ENCODE data around the gene ZZZ3.
"Not testable (repeated sequence)": the region's sequence is repeated elsewhere in the genome, so short reads cannot be mapped to it uniquely, and the experiment has no call there.

The ZZZ3 gene

GRCh38 chr1:77670330-77670729 is 12.1 kb downstream of the ZZZ3 start:
- no peak for DNase-seq (ENCODE audit: low read depth)

DNA sequence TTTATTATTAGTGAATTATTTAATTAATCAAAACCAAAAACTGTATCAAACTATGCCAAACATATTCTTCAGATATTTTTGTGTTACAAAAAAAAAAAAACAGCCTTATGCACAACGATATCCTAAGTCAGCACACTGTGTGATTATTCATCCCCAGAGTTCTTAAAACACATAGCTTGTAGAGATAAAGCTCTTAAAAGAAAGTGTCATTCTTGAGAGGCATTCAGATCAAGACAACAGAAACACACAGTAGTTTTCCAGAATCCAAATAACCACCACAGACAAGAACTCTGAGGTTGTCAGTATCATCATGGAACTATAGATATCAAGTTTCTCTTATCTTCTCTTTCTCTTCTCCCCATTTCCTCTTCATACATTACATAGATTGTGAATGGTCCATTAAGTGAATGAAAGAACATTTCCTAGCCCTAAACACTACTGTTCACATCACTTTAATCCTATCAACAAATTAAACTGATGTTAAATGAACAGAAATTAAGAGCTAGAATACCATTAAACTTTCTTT is 13.5 kb downstream of the ZZZ3 start:
- no peak for DNase-seq (ENCODE audit: low read depth)

DNA sequence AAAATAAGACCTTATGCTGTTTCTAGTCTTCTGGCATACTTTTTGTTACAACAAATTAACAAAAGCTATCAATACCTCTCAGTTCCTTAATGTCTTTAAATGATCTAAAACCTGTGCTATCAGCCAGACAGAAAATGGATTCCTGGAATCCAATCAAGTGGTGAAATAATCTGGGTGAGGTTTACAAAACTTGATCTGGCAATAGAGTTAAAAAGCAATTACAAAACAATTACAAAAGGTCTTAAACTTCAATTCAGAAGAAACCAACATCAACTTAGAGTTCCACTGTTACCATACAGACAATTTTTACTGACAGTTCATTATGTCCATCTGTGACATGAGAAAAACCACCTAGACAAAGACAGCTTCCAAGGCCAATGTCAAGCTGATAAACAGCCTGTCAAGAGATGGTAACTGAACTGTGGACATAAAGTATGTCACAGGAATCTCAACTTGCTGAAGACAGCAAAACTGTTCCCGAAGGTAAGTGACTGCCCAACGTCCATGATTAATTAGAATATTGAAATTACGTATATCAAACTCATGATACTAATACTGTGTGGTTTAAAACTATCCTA is 17.4 kb downstream of the ZZZ3 start:
- DNase-seq (ENCODE audit: low read depth), result no peak

DNA sequence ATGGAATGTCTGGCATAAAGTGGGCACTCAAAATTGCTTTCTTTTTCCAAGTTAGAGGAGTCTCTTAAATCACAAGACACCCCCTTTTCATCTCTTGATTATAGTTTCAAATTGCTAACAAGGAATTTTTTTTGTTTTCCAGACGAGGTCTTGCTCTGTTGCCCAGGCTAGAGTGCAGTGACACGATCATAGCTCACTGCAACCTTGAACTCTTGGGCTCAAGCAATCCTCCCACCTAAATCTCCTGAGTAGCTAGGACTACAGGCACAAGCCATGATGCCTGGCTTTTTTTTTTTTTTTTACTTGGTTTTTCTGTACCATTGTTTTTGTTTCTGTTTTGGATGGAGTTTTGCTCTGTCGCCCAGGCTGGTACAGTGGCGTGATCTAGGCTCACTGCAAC is 20.8 kb downstream of the ZZZ3 start:
- no peak for DNase-seq (ENCODE audit: low read depth)

DNA sequence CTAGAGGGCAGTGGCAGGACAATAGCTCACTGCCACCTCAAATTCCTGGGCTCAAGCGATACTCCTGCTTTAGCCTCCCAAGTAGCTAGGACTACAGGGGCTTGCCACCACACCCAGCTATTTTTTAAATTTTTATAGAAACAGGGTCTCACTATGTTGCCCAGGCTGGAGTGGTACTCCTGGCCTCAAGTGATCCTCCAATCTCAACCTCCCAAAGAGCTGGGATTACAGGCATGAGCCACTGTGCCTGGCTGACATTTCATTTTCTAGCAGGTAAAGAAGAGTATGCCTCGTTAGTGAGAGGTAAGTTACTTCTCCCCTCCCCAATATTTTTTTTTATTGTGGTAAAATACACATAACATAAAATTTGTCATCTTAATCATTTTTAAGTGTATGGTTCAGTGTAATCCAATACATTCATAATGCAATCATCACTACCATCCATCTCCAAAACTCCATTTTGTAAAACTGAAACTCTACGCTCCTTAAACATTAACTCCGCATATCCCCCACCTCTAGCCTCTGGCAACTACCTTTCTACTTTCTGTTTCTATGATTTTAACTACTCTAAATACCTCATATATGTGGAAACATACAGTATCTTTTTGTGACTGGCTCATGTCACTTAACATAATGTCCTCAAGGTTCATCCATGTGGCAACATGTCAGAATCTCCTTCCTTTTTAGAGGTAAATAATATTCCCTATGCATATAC is 22.4 kb downstream of the ZZZ3 start:
- DNase-seq (ENCODE audit: low read depth), result no peak

GRCh38 chr1:77658271-77658670 is 24.2 kb downstream of the ZZZ3 start:
- no peak for DNase-seq (ENCODE audit: low read depth)

DNA sequence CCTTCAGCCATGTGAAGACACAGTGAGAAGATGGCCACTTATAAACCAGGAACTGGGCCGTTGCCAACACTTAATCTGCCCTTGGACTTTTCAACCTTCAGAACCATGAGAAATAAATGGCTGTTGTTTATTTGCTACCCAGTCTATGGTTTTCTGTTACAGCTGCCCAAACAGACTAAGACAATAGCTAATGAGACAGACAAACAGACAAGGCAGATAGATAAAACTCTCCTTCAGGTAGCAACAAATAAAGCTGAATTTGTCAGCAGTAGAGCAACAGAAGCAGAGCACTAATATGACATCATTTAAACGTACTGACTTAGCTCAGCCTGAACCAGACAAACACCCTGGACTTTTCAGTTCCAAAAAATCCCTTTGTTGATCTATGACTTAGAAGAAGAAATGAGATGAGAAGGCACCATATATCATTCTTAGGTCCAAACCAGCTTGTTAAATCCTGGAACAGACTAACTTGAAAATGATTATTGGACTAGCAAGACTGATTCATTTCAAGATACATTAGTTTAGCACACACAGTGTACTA is 27.0 kb downstream of the ZZZ3 start:
- DNase-seq (ENCODE audit: low read depth), result no peak

DNA sequence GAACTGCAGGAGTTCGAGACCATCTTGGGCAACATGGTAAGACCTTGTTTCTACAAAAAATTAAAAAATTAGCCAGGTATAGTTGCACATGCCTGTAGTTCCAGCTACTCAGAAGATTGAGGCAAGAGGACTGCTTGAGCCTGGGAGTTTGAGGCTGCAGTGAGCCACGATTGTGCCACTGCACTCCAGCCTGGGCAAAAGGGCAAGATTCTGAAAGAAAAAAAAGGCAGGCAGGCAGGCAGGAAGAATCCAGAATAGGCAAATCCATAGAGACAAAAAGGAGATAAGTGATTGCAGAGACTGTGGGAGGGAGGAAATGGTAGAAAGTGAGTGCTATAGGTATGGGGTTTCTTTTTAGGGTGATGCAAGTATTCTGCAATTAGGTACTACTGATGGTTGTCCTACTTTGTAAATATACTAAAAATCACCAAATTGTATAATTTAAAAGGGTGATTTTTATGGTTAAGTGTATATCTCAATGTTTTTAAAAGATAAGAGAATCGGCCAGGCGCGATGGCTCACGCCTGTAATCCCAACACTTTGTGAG is 29.4 kb downstream of the ZZZ3 start:
- DNase-seq (ENCODE audit: low read depth), result no peak

GRCh38 chr1:77652268-77652667 is 30.2 kb downstream of the ZZZ3 start:
- no peak for DNase-seq (ENCODE audit: low read depth)

- no peak for DNase-seq (ENCODE audit: low read depth)
Measured at GRCh38 chr1:77649127-77649526, 33.3 kb downstream of the ZZZ3 start.

GRCh38 chr1:77646224-77646623 is 36.2 kb downstream of the ZZZ3 start:
- not testable (repeated sequence) for DNase-seq (ENCODE audit: low read depth)

DNA sequence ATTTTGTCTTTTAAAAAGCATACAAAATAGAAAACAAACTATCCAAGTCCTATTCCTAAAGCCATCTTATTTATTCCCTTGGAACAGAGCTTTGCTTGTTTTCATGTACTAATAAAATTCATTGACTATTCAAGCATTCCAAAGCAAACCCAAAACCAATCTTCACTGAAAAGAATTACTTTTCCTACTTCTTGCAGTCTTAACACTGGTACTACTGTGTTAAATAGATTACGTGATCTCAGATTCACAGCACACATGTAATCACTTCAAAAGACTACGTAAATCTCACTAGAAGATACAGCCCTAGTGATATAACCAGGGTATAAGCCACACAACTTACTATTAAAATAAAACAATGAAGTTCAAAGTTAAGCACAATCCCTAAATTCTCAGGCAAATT is 39.0 kb downstream of the ZZZ3 start:
- no peak for DNase-seq (ENCODE audit: low read depth)

DNA sequence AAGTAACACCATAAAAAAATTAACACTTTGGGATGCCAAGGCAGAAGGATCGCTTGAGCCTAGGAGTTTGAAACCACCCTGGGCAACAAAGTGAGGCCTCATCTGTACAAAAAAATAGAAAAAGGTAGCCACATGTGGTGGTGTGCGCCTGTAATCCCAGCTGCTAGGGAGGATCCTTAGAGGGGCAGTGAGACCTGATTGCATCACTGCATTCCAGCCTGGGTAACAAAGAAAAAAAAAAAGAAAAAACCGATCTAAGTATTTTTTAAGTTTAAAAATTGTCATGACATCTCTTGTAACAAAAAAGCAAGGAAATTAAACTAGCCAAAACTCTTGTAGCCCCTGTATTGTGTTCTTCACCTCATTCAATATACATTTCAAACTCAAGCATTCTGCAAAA is 39.5 kb downstream of the ZZZ3 start:
- DNase-seq (ENCODE audit: low read depth), result no peak

DNA sequence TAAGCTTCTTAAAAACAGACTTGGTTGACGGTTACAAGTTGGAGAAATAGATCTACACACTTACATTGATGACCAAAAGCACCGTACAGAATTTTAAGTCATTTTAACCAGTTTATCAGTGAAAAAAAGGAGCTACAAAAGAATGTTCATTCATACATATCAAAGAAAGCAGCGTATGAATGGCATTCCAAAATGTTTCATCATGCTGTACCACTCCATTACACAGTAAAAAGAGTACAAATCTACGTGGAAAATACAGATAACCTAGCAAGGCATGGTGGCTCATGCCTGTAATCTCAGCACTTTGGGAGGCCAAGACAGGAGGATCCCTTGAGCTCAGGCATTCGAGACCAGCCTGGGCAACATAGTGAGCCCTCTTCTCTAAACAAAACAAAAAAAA is 40.3 kb downstream of the ZZZ3 start:
- DNase-seq (ENCODE audit: low read depth), result no peak

- DNase-seq (ENCODE audit: low read depth), result no peak
Measured at GRCh38 chr1:77639557-77640069, 42.8 kb downstream of the ZZZ3 start.

DNA sequence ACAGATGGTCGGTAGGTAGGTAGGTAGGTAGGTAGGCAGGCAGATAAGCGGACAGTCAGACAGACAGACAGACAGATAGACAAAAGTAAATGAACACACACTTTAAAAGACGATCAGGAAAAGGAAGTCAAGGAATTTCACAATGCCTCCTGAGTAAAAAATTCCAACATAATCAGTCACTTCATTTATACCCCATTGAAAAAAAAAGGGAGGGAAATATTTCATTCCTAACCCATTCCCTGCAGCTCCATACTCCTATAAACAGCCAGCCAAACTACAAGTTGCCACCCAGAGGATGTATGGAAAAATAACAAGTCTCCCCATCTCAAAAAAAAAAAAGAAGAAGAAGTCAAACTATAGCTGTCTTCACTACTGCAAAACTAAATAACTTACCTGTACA is 43.4 kb downstream of the ZZZ3 start:
- no peak for DNase-seq (ENCODE audit: low read depth)

DNA sequence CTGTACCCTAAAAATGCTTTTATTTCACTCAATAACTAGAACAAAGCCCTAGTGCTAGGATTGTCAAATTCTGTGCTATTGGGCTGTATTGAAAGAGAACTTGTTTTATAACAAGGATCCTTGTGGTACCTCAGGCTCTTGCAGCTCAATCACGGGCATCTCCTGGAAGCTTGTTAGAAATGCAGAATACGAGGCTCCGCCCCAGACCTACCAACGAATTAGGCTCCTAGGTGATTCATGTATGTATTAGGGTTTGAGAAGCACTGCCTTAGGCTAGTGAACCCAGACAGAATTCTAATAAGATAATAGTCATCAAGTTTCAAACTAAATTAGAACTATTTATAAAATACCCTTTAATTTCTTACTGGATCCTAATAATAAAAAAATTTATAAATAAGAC is 45.6 kb downstream of the ZZZ3 start:
- DNase-seq (ENCODE audit: low read depth), result no peak

Measured in activated T-helper 9 cell treated with anti-CD3 and anti-CD28 coated beads, Interleukin-2, amount 50 U/mL, for 16 hours (primary cell).